ENCODE measurements around the gene PEAK1. TPM values are rescaled to one million over a fixed set of nuclear protein-coding genes. Genes with fewer than 3 reads are reported as not detected.

Gene PEAK1
- total and polyA plus RNA-seq, 10 of the 15 experiments (the other 5 are each of a cell fraction or from before 2014, with no cell fraction given): 0.62 to 24.2 (median 11.2) TPM

DNA sequence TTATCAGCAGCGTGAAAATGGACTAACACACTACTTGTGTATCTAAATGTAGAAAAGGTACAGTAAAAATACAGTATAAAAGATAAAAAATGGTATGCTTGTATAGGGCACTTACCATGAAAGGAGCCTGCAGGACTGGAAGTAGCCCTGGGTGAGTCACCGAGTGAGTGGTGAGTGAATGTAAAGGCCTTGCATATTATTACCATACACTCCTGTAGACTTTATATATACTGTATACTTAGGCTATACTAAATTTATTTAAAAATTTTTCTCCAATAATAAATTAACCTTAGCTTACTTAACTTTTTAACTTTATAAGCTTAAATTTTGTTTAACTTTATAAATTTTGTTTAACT, 281.8 kb downstream of the PEAK1 start:
- 66% methylated on average over 2 of the region's 2 CpGs for WGBS (ENCODE audit: insufficient coverage, insufficient replicate concordance, low lambda C conversion rate, missing lambda C conversion rate)
- Histone ChIP-seq H3K9me3 (replicated peaks; ENCODE audit: control insufficient read depth, insufficient read depth, low read length) (peaks cover 1% of the 10 kb centered on the region; the same call in 2 of the 3 replicates), H3K36me3 (ENCODE audit: control insufficient read depth in 2 of 2, insufficient read depth in 2 of 2, low read length in 1 of 2) (no peaks in the 10 kb centered on the region; a peak in 1 of 4 replicates), H3K4me3 (no peak overlapping the region), H3K4me2 (ENCODE audit: control insufficient read depth, insufficient read depth) (no peak overlapping the region), H2AFZ (ENCODE audit: control insufficient read depth, low read depth, low read length) (no peak overlapping the region), H3K9ac (ENCODE audit: control insufficient read depth, insufficient read depth, low read length) (no peak overlapping the region), H3K4me1 (ENCODE audit: control insufficient read depth, insufficient read depth, low read length) (no peaks in the 10 kb centered on the region), H3K27me3 (replicated peaks in 1 of 2; ENCODE audit: control insufficient read depth in 2 of 2, insufficient read depth in 2 of 2, low read length in 1 of 2) (no peaks in the 10 kb centered on the region), H3K27ac (ENCODE audit: control insufficient read depth, insufficient read depth) (no peak overlapping the region), H4K20me1 (ENCODE audit: control insufficient read depth, insufficient read depth) (no peaks in the 10 kb centered on the region), H3K79me2 (ENCODE audit: control insufficient read depth, insufficient read depth, low read length) (no peaks in the 10 kb centered on the region)
- CTCF ChIA-PET: interaction anchor here (0.8 to 1.0 kb wide), 2 partner anchors 12 to 405 kb away, joined by 3 to 4 read pairs; no protein-coding TSS in a partner anchor
- intact Hi-C loops (cut with micrococcal nuclease; ENCODE audit: unreplicated experiment): no loop called here
- no TSS peak for BruUV-seq (replicated peaks)
- RAD21 ChIA-PET (ENCODE audit: unreplicated experiment): no interaction called here
- FAIRE-seq (no peak), ATAC-seq (no peak), DNase-seq (ENCODE audit: low read depth, low spot score) (no peak)
- in situ Hi-C loops (cut with MboI): no loop called here
- POLR2A ChIA-PET: interaction anchor here (0.6 to 0.7 kb wide), 2 partner anchors 158 to 434 kb away, joined by 3 to 4 read pairs; no protein-coding TSS in a partner anchor
- SMC1A ChIA-PET (ENCODE audit: uncharacterized antibody, unreplicated experiment): interaction anchor here (0.7 kb wide), 1 partner anchor 16 kb away, joined by 3 read pairs; no protein-coding TSS in a partner anchor
- TF ChIP-seq SIN3A (IDR thresholded peaks at IDR 0.05; ENCODE audit: low read depth, low read length) (no peak), MYC (IDR thresholded peaks at IDR 0.05; ENCODE audit: insufficient read depth, insufficient read length, insufficient replicate concordance, low read length, severe bottlenecking) (no peak), PAX8 (IDR thresholded peaks at IDR 0.05) (no peak), LARP7 (IDR thresholded peaks at IDR 0.05) (no peak), FOXM1 (IDR thresholded peaks at IDR 0.05; ENCODE audit: low read depth, low read length) (no peak), NR2F1 (conservative IDR thresholded peaks at IDR 0.05) (no peak), IKZF1 (conservative IDR thresholded peaks at IDR 0.05) (no peak), KAT2A (conservative IDR thresholded peaks at IDR 0.05; ENCODE audit: control insufficient read depth, low read depth, low read length) (no peak), CREM (IDR thresholded peaks at IDR 0.05; ENCODE audit: low read depth) (no peak), PAX5 (IDR thresholded peaks at IDR 0.05; ENCODE audit: borderline replicate concordance, low read depth, low read length) (no peak), FOS (IDR thresholded peaks at IDR 0.05; ENCODE audit: borderline replicate concordance, extremely low read depth, insufficient read length) (no peak)
- TF ChIP-seq, protein P1, sequence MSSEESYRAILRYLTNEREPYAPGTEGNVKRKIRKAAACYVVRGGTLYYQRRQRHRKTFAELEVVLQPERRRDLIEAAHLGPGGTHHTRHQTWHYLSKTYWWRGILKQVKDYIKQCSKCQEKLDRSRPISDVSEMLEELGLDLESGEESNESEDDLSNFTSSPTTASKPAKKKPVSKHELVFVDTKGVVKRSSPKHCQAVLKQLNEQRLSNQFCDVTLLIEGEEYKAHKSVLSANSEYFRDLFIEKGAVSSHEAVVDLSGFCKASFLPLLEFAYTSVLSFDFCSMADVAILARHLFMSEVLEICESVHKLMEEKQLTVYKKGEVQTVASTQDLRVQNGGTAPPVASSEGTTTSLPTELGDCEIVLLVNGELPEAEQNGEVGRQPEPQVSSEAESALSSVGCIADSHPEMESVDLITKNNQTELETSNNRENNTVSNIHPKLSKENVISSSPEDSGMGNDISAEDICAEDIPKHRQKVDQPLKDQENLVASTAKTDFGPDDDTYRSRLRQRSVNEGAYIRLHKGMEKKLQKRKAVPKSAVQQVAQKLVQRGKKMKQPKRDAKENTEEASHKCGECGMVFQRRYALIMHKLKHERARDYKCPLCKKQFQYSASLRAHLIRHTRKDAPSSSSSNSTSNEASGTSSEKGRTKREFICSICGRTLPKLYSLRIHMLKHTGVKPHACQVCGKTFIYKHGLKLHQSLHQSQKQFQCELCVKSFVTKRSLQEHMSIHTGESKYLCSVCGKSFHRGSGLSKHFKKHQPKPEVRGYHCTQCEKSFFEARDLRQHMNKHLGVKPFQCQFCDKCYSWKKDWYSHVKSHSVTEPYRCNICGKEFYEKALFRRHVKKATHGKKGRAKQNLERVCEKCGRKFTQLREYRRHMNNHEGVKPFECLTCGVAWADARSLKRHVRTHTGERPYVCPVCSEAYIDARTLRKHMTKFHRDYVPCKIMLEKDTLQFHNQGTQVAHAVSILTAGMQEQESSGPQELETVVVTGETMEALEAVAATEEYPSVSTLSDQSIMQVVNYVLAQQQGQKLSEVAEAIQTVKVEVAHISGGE (CRISPR knock-in tag; IDR thresholded peaks at IDR 0.05): no peak
- TF ChIP-seq, protein P2, sequence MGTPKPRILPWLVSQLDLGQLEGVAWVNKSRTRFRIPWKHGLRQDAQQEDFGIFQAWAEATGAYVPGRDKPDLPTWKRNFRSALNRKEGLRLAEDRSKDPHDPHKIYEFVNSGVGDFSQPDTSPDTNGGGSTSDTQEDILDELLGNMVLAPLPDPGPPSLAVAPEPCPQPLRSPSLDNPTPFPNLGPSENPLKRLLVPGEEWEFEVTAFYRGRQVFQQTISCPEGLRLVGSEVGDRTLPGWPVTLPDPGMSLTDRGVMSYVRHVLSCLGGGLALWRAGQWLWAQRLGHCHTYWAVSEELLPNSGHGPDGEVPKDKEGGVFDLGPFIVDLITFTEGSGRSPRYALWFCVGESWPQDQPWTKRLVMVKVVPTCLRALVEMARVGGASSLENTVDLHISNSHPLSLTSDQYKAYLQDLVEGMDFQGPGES (IDR thresholded peaks at IDR 0.05): no peak
- TF ChIP-seq, protein P3, sequence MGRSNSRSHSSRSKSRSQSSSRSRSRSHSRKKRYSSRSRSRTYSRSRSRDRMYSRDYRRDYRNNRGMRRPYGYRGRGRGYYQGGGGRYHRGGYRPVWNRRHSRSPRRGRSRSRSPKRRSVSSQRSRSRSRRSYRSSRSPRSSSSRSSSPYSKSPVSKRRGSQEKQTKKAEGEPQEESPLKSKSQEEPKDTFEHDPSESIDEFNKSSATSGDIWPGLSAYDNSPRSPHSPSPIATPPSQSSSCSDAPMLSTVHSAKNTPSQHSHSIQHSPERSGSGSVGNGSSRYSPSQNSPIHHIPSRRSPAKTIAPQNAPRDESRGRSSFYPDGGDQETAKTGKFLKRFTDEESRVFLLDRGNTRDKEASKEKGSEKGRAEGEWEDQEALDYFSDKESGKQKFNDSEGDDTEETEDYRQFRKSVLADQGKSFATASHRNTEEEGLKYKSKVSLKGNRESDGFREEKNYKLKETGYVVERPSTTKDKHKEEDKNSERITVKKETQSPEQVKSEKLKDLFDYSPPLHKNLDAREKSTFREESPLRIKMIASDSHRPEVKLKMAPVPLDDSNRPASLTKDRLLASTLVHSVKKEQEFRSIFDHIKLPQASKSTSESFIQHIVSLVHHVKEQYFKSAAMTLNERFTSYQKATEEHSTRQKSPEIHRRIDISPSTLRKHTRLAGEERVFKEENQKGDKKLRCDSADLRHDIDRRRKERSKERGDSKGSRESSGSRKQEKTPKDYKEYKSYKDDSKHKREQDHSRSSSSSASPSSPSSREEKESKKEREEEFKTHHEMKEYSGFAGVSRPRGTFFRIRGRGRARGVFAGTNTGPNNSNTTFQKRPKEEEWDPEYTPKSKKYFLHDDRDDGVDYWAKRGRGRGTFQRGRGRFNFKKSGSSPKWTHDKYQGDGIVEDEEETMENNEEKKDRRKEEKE (IDR thresholded peaks at IDR 0.05): no peak

Data from GM12878 (cell line).